OCI-LY1 (cell line): ENCODE results near the gene RGS4.

Source experiments
- H2AFZ ChIP-seq: fragments of 200-600 bp; sonication (generic), shearing (Covaris generic); 2 replicates; pipeline ENCODE4 v1.6.0; 2014; ENCODE audit warnings: antibody characterized with exemption, mild to moderate bottlenecking, low read length
- H3F3A ChIP-seq: fragments of 200-600 bp; sonication (generic), shearing (Covaris generic); 2 replicates; pipeline ENCODE4 v1.6.0; 2014; ENCODE audit warnings: mild to moderate bottlenecking, antibody characterized with exemption, low read length, moderate library complexity; ENCODE audit not compliant: insufficient read depth
- H3K27ac ChIP-seq: fragments of 200-600 bp; sonication (generic); 2 replicates; pipeline ENCODE4 v1.5.1; 2014; ENCODE audit warnings: low read length, mixed run types, mild to moderate bottlenecking, low read depth; ENCODE audit not compliant: poor library complexity, severe bottlenecking
- H3K27me3 ChIP-seq: fragments of 200-600 bp; sonication (generic); 2 replicates; pipeline ENCODE4 v1.6.0; 2014; ENCODE audit warnings: antibody characterized with exemption, mild to moderate bottlenecking, low read length, moderate library complexity; ENCODE audit not compliant: insufficient read depth
- H3K36me3 ChIP-seq: fragments of 200-600 bp; sonication (generic); 2 replicates; pipeline ENCODE4 v1.6.1; 2014; ENCODE audit warnings: mild to moderate bottlenecking, antibody characterized with exemption, low read length, moderate library complexity, mixed read lengths; ENCODE audit not compliant: insufficient read depth
- H3K4me1 ChIP-seq: fragments of 200-600 bp; sonication (generic); 2 replicates; pipeline ENCODE4 v1.5.1; 2014; ENCODE audit warnings: mild to moderate bottlenecking, low read length, moderate library complexity; ENCODE audit not compliant: insufficient read depth, severe bottlenecking
- H3K4me2 ChIP-seq: fragments of 200-600 bp; sonication (generic), shearing (Covaris generic); 2 replicates; pipeline ENCODE4 v1.6.1; 2014; ENCODE audit warnings: low read length
- H3K4me3 ChIP-seq: fragments of 200-600 bp; sonication (generic); 2 replicates; pipeline ENCODE4 v1.5.1; 2014; ENCODE audit warnings: low read length, low read depth, mild to moderate bottlenecking, mixed read lengths; ENCODE audit not compliant: poor library complexity, severe bottlenecking
- H3K79me2 ChIP-seq: fragments of 200-600 bp; shearing (Covaris generic); 2 replicates; pipeline ENCODE4 v1.6.1; 2016; ENCODE audit warnings: mixed run types, low read length, mixed read lengths; ENCODE audit not compliant: insufficient read depth
- H3K9ac ChIP-seq: fragments of 200-600 bp; sonication (generic), shearing (Covaris generic); 2 replicates; pipeline ENCODE4 v1.6.1; 2014; ENCODE audit warnings: mild to moderate bottlenecking, low read length, mixed read lengths
- H3K9me2 ChIP-seq: fragments of 200-600 bp; sonication (generic), shearing (Covaris generic); 2 replicates; pipeline ENCODE4 v1.6.1; 2014; ENCODE audit warnings: low read depth, mild to moderate bottlenecking, low read length, mixed read lengths
- H3K9me3 ChIP-seq: fragments of 200-600 bp; shearing (Covaris generic); 2 replicates; pipeline ENCODE4 v1.6.1; 2014; ENCODE audit warnings: low read length, mixed read lengths
- H4K20me1 ChIP-seq: fragments of 200-600 bp; sonication (generic), shearing (Covaris generic); 2 replicates; pipeline ENCODE4 v1.6.0; 2016; ENCODE audit warnings: mild to moderate bottlenecking, low read length; ENCODE audit not compliant: insufficient read depth
- EZH2 ChIP-seq: fragments of 200-600 bp; sonication (generic), shearing (Covaris generic); IDR thresholded peaks from 2 replicates; pipeline ENCODE4 v1.8.0; 2017; ENCODE audit warnings: borderline replicate concordance, mixed run types, mild to moderate bottlenecking, antibody characterized with exemption, low read length, moderate library complexity, mixed read lengths
- TF ChIP-seq, protein P1 (sequence below): fragments of 200-600 bp; sonication (generic), shearing (Covaris generic); IDR thresholded peaks from 2 replicates; pipeline ENCODE4 v1.5.1; 2017; ENCODE audit warnings: mild to moderate bottlenecking, antibody characterized with exemption, low read length, moderate library complexity, mixed read lengths

The RGS4 gene

DNA sequence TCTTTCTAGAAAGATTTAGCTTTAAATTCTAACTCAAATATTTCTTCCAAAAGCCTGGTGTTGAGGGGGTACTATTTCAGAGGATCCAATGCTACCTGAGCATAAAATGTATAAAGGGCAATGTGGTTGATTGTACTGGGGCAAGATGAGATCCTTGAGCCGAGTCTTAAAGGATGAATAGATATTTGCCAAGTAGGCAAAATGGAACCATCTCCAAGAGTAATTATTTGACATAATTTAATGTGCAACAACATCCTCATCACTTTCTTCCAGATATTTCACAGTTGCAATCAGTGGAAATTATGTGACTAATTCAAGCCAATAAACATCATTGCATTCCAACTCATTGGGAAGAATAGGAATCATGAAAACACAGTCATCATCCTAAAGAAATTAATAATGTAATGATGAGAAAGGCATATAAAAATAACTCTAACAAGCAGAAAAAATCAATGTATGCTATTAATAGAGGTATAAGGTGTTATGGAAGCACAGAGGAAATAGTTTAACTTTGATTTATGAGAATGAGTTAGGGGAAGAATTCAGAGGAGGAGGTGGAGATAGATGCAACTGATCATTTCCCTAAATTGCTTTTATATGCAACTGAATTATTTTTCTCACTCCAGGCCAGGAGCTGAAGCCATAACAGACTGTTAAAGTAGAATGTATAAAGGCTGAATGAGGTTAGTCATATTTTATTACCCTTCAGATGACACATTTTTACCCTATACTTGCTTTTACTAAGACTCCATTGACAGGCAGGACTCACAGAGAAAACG is 30.0 kb upstream of the RGS4 start:
- no peaks in the 10 kb centered on the region for H3K9me2 ChIP-seq
- H3K27me3 ChIP-seq, result no peaks in the 10 kb centered on the region
- H3K9me3 ChIP-seq, result no peaks in the 10 kb centered on the region
- H3K36me3 ChIP-seq, result no peaks in the 10 kb centered on the region
- no peak overlapping the region for H3K9ac ChIP-seq
- no peaks in the 10 kb centered on the region for H3K79me2 ChIP-seq
- TF ChIP-seq, protein P1, sequence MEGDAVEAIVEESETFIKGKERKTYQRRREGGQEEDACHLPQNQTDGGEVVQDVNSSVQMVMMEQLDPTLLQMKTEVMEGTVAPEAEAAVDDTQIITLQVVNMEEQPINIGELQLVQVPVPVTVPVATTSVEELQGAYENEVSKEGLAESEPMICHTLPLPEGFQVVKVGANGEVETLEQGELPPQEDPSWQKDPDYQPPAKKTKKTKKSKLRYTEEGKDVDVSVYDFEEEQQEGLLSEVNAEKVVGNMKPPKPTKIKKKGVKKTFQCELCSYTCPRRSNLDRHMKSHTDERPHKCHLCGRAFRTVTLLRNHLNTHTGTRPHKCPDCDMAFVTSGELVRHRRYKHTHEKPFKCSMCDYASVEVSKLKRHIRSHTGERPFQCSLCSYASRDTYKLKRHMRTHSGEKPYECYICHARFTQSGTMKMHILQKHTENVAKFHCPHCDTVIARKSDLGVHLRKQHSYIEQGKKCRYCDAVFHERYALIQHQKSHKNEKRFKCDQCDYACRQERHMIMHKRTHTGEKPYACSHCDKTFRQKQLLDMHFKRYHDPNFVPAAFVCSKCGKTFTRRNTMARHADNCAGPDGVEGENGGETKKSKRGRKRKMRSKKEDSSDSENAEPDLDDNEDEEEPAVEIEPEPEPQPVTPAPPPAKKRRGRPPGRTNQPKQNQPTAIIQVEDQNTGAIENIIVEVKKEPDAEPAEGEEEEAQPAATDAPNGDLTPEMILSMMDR, result no peak
- TF ChIP-seq EZH2, result no peak
- H2AFZ ChIP-seq, result no peak overlapping the region
- no peaks in the 10 kb centered on the region for H4K20me1 ChIP-seq
- no peak overlapping the region for H3K4me2 ChIP-seq
- H3F3A ChIP-seq, result no peaks in the 10 kb centered on the region
- no peak overlapping the region for H3K27ac ChIP-seq
- no peaks in the 10 kb centered on the region for H3K4me1 ChIP-seq
- H3K4me3 ChIP-seq, result no peak overlapping the region

DNA sequence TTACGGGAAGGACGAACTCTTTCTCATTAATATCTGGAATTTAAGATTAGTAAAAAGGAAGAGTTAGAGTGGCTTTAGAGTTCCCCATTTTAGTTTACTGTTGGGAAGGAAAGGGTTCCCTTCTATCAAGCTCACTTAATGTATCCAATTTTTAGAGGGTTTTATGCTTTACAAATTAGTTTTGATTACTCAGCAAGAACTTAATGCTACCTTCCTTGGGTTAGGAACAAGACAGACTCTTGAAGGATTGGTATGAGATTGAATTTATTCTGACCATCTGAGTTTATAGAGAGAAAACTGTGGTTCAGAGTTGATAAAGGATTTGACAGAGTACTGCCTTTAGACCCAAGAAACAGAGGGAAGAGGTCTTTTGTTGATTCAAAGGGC is 29.5 kb upstream of the RGS4 start:
- TF ChIP-seq EZH2, result no peak
- TF ChIP-seq, protein P1, result no peak
- H3K36me3 ChIP-seq, result no peaks in the 10 kb centered on the region

DNA sequence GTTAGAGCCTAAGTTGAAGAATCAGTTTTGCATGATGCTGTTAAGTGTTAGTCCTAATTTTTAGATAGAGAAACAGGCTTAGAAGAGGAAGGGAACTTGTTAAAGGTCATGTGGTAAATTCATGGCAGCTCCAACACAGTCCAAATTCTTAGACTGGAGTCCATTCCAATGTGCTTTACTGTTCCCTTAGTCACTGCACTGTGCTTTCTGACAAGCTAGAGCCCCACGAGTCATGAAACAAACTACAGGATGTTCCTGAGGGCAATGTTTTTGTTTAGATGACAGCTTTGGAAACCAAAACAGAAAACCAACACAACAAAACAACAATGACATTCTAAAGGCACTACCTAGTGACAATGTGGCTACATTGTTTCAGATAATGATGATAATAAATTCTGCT is 23.1 kb upstream of the RGS4 start:
- H2AFZ ChIP-seq, result no peak overlapping the region
- no peaks in the 10 kb centered on the region for H3K36me3 ChIP-seq
- H3K79me2 ChIP-seq, result no peaks in the 10 kb centered on the region
- no peak overlapping the region for H3K4me3 ChIP-seq
- no peaks in the 10 kb centered on the region for H3K9me2 ChIP-seq
- no peaks in the 10 kb centered on the region for H3K9me3 ChIP-seq
- H3K4me2 ChIP-seq, result no peak overlapping the region
- H3K27ac ChIP-seq, result no peak overlapping the region
- H3F3A ChIP-seq, result no peaks in the 10 kb centered on the region
- no peaks in the 10 kb centered on the region for H4K20me1 ChIP-seq
- no peak for TF ChIP-seq EZH2
- TF ChIP-seq, protein P1, result no peak
- H3K9ac ChIP-seq, result no peak overlapping the region
- H3K4me1 ChIP-seq, result no peaks in the 10 kb centered on the region
- no peaks in the 10 kb centered on the region for H3K27me3 ChIP-seq

More for the DNA sequence above, 29.5 kb upstream of the RGS4 start:
- H3K9ac ChIP-seq, result no peak overlapping the region
- H3F3A ChIP-seq, result no peaks in the 10 kb centered on the region
- H3K9me2 ChIP-seq, result no peaks in the 10 kb centered on the region
- H3K27me3 ChIP-seq, result no peaks in the 10 kb centered on the region
- no peaks in the 10 kb centered on the region for H3K79me2 ChIP-seq
- no peak overlapping the region for H2AFZ ChIP-seq
- no peak overlapping the region for H3K4me2 ChIP-seq
- no peaks in the 10 kb centered on the region for H3K9me3 ChIP-seq
- no peaks in the 10 kb centered on the region for H4K20me1 ChIP-seq
- no peak overlapping the region for H3K4me3 ChIP-seq
- no peak overlapping the region for H3K27ac ChIP-seq
- H3K4me1 ChIP-seq, result no peaks in the 10 kb centered on the region
